OCI-LY7 (cell line): Measurements from ENCODE around the gene GAR1. TPM values are rescaled to one million over a fixed set of nuclear protein-coding genes. Genes with fewer than 3 reads are reported as not detected.
"Not testable (repeated sequence)": the region's sequence is repeated elsewhere in the genome, so short reads cannot be mapped to it uniquely, and the experiment has no call there.

Source experiments
- Bru-seq: library from RNA; stranded (reverse); fragments of 400-500 nt; gene quantifications from one replicate; lab custom pipeline; 2021; lab: Mats Ljungman, UMichigan
- BruChase-seq, 2 experiments: library from RNA; stranded (reverse); fragments of 400-500 nt; gene quantifications; one replicate each; lab custom pipeline; 2021; lab: Mats Ljungman, UMichigan
- BruUV-seq: library from RNA; stranded (reverse); fragments of 400-500 nt; replicated peaks from 2 replicates; lab custom pipeline; 2021; lab: Mats Ljungman, UMichigan
- CTCF ChIA-PET: fragments of 300-600 bp; sonication (Branson Sonifier 250); formaldehyde crosslinking; loops from one replicate; lab custom pipeline; 2022; ENCODE audit warnings: antibody characterized with exemption; ENCODE audit not compliant: unreplicated experiment; lab: Charles Lee
- POLR2A ChIA-PET: fragments of 300-600 bp; sonication (Branson Sonifier 250); formaldehyde crosslinking; loops from one replicate; lab custom pipeline; 2022; ENCODE audit warnings: antibody characterized with exemption; lab: Charles Lee
- DNase-seq: peaks from one replicate; pipeline ENCODE4 v3.0.0-alpha.2; 2015; ENCODE audit warnings: low spot score
- H2AFZ ChIP-seq: fragments of 200-600 bp; sonication (generic), shearing (Covaris generic); 2 replicates; pipeline ENCODE4 v1.6.1; 2014; ENCODE audit warnings: mild to moderate bottlenecking, antibody characterized with exemption, low read length, moderate library complexity
- H3K27ac ChIP-seq: fragments of 200-600 bp; sonication (generic); 2 replicates; pipeline ENCODE4 v1.5.1; 2014; ENCODE audit warnings: mixed run types, low read depth, mild to moderate bottlenecking, moderate library complexity, low read length, inconsistent platforms; ENCODE audit not compliant: poor library complexity, severe bottlenecking
- H3K36me3 ChIP-seq: fragments of 200-600 bp; sonication (generic); 2 replicates; pipeline ENCODE4 v1.6.1; 2014; ENCODE audit warnings: mild to moderate bottlenecking, antibody characterized with exemption, low read length, moderate library complexity, mixed read lengths; ENCODE audit not compliant: insufficient read depth
- H3K4me1 ChIP-seq: fragments of 200-600 bp; sonication (generic); 2 replicates; pipeline ENCODE4 v1.5.1; 2014; ENCODE audit warnings: mild to moderate bottlenecking, low read length; ENCODE audit not compliant: insufficient read depth, poor library complexity, severe bottlenecking
- H3K4me2 ChIP-seq: fragments of 200-600 bp; sonication (generic); 2 replicates; pipeline ENCODE4 v1.6.1; 2014; ENCODE audit warnings: mild to moderate bottlenecking, low read length
- H3K4me3 ChIP-seq: fragments of 200-600 bp; sonication (generic); 2 replicates; pipeline ENCODE4 v1.5.1; 2014; ENCODE audit warnings: mild to moderate bottlenecking, low read depth, low read length; ENCODE audit not compliant: poor library complexity, severe bottlenecking
- H3K79me2 ChIP-seq: fragments of 200-600 bp; sonication (generic); 2 replicates; pipeline ENCODE4 v1.6.1; 2016; ENCODE audit warnings: low read depth, mild to moderate bottlenecking, low read length, moderate library complexity, mixed read lengths; ENCODE audit not compliant: insufficient read depth
- H3K9me2 ChIP-seq: fragments of 200-600 bp; sonication (generic); 2 replicates; pipeline ENCODE4 v1.6.1; 2016; ENCODE audit warnings: mild to moderate bottlenecking, low read length, mixed read lengths; ENCODE audit not compliant: insufficient read depth
- H3K9me3 ChIP-seq: fragments of 200-600 bp; sonication (generic); 2 replicates; pipeline ENCODE4 v1.6.1; 2014; ENCODE audit warnings: mild to moderate bottlenecking, mixed run types, low read length, mixed read lengths
- H4K20me1 ChIP-seq: fragments of 200-600 bp; sonication (generic); 2 replicates; pipeline ENCODE4 v1.6.1; 2014; ENCODE audit warnings: mild to moderate bottlenecking, antibody characterized with exemption, low read length, moderate library complexity, mixed read lengths; ENCODE audit not compliant: insufficient read depth
- EZH2phosphoT487 ChIP-seq: fragments of 200-600 bp; sonication (generic); IDR thresholded peaks from 2 replicates; pipeline ENCODE4 v1.6.1; 2018; ENCODE audit warnings: low read depth, borderline replicate concordance, mild to moderate bottlenecking, mixed run types, antibody characterized with exemption, low read length, moderate library complexity, mixed read lengths
- intact Hi-C: fragments of 100-400 bp; cut with micrococcal nuclease; formaldehyde crosslinking; loops from one replicate; pipeline ENCODE4 v1.10.0; 2022; ENCODE audit not compliant: unreplicated experiment
- long read RNA-seq: library from polyadenylated mRNA; stranded (forward); transcript quantifications from one replicate; pipeline ENCODE4 v2.0.0, GENCODE V29; 2022
- total RNA-seq, 2 experiments: library from RNA; depleted of rRNA in 1 of 2; stranded (reverse); fragments of >200 nt in 1 of 2; shearing (Covaris generic) in 1 of 2; gene quantifications; 2 replicates each; pipeline ENCODE4 v1.2.3, GENCODE V29; 2014 to 2022
- TF ChIP-seq, protein P1 (sequence below): fragments of 200-600 bp; sonication (generic); conservative IDR thresholded peaks from 2 replicates; pipeline ENCODE4 v1.5.1; 2014; ENCODE audit warnings: mild to moderate bottlenecking, antibody characterized with exemption, low read length, moderate library complexity, mixed read lengths

The GAR1 gene
- total RNA-seq (2014; rRNA removed; shearing (Covaris generic)) (16.4 and 26.7 TPM in 2 replicates), total RNA-seq (2022) (37.7 and 42.5 TPM in 2 replicates), Bru-seq, nascent RNA (percentile 94 among the genes with signal in this experiment), BruChase-seq, experiment 1, labeled RNA remaining after a 6-hour chase (percentile 93 among the genes with signal in this experiment), BruChase-seq, experiment 2, labeled RNA remaining after a 2-hour chase (percentile 94 among the genes with signal in this experiment)
- long read RNA-seq, transcript GAR1-201 (7 exons, 1,224 nt), result major isoform, 11 of 25 reads
- long read RNA-seq, partial matches to known transcripts, result 9 of 25 reads
- long read RNA-seq, other reads (novel, unspliced or antisense), result 3 of 25 reads

DNA sequence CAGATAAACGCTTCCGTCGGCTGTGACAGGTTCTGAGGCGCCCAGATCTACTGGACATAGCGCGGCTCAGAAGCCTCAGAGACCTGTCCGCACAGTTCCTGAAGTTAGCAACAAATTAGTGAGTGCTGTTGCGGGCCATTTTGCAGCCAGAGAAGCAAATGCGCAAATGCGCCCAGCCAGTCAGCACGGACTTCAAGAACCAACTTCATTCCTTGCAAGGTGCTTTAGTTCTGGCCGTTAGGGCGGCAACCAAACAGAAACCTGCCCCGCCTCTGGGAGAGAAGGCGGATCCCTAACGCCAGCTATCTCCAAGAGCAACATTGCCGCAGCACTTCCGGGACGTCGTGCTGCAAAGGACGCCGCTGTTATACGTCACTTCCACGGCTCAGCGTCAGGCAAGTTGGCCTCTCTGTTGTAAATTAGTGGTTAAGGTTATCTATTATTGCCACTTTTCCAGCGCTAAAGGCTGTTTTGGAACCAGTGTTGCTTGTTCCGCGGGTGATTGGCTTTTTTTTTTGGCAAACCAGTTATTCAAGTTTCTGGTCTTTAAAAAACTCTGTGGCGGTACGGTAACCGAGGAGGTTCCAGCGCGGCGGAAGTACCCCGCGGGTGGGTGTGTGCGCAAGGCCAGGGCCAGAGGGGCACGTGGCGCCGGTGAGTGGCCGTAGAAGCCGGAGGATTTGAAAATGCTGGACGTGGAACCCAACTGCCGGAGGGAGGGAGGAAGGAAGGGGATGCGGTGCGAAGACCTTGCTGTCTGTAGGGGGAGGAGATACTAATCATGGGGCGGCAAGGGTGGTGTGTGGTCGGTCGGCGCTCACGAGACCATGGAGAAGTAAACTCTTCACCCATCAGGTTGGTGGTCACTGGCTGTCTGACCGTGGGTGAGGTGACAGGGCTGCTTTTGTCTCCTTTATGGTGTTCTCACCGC, at the start of gene GAR1:
TSS of gene GAR1 (plus strand) at position 612 of the 931 bp plus-strand sequence. CDS start 403 bp downstream, outside the sequence.
- peaks cover 31% of the 10 kb centered on the region for H3K79me2 ChIP-seq
- peak; percentile 95 for DNase-seq
- peaks cover 36% of the 10 kb centered on the region for H3K36me3 ChIP-seq
- CTCF ChIA-PET, result no interaction called here
- peak within 1 kb of the TSS; percentile 83 for H3K4me3 ChIP-seq
- intact Hi-C loops, result loop anchor here (2.0 to 10.0 kb wide), 5 partner anchors 88 to 383 kb away; partner anchors contain the start of genes CASP6, ELOVL6, MCUB and SEC24B
- no peaks in the 10 kb centered on the region for H3K9me2 ChIP-seq
- TF ChIP-seq, protein P1, sequence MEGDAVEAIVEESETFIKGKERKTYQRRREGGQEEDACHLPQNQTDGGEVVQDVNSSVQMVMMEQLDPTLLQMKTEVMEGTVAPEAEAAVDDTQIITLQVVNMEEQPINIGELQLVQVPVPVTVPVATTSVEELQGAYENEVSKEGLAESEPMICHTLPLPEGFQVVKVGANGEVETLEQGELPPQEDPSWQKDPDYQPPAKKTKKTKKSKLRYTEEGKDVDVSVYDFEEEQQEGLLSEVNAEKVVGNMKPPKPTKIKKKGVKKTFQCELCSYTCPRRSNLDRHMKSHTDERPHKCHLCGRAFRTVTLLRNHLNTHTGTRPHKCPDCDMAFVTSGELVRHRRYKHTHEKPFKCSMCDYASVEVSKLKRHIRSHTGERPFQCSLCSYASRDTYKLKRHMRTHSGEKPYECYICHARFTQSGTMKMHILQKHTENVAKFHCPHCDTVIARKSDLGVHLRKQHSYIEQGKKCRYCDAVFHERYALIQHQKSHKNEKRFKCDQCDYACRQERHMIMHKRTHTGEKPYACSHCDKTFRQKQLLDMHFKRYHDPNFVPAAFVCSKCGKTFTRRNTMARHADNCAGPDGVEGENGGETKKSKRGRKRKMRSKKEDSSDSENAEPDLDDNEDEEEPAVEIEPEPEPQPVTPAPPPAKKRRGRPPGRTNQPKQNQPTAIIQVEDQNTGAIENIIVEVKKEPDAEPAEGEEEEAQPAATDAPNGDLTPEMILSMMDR, result no peak
- TF ChIP-seq EZH2phosphoT487, result no peak
- peak within 1 kb of the TSS; percentile 92 for H2AFZ ChIP-seq
- peak within 1 kb of the TSS; percentile 67 for H3K4me2 ChIP-seq
- 0 out of 2 replicates have a peak, but pooled peaks cover 7% of the 10 kb centered on the region for H4K20me1 ChIP-seq
- H3K4me1 ChIP-seq, result peaks cover 22% of the 10 kb centered on the region
- BruUV-seq, result TSS peak; percentile 76
- H3K27ac ChIP-seq, result peak within 1 kb of the TSS; percentile 65
- no peaks in the 10 kb centered on the region for H3K9me3 ChIP-seq
- POLR2A ChIA-PET, result interaction anchor here (0.6 to 2.1 kb wide), 5 partner anchors 10 to 391 kb away, joined by 3 to 9 read pairs (median 4); no protein-coding TSS in a partner anchor

DNA sequence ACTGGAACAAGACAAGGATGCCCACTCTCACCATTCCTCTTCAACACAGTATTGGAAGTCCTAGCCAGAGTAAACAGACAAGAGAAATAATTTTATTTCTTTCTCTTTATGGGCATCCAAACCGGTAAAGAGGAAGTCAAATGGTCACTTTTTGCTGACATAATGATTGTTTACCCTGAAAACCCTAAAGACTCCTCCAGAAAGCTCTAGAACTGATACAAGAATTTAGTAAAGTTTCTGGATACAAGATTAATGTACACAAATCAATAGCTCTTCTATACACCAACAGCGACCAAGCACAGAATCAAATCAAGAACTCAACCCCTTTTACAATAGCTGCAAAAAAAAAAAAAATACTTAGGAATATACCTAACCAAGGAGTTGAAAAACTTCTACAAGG, 33.5 kb upstream of the GAR1 start:
- H4K20me1 ChIP-seq, H3K27ac ChIP-seq, H3K36me3 ChIP-seq, H3K9me3 ChIP-seq, H3K9me2 ChIP-seq, H3K4me1 ChIP-seq, CTCF ChIA-PET, H3K4me2 ChIP-seq, H3K4me3 ChIP-seq, H3K79me2 ChIP-seq, intact Hi-C loops, H2AFZ ChIP-seq, BruUV-seq, DNase-seq: not testable (repeated sequence)
- POLR2A ChIA-PET, result interaction anchor here (0.7 to 1.1 kb wide), 3 partner anchors 8 to 211 kb away, joined by 3 to 4 read pairs (median 3); no protein-coding TSS in a partner anchor

DNA sequence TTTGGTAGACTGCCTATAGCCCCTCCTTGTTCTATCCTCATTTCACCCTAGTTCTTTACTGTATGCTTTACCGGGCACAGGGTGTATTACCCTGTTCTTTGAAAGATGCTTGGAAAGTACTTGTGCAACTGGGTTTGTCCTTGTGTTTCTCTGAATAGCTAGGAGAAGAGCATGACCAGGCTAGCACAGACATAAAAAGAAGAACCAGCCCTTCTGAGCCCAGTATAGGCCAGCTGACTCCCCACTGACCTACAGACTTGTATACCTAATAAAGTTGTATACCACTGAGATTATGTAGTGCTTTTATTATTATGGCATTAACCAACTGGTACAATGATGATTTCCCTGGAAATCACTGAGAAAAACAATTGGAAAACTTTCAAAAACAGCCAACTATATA, 28.7 kb upstream of the GAR1 start:
- H3K4me1 ChIP-seq, result no peaks in the 10 kb centered on the region
- no peak overlapping the region for H3K27ac ChIP-seq
- ChIA-PET CTCF (no interaction called here), POLR2A (no interaction called here)
- H3K9me3 ChIP-seq, result no peaks in the 10 kb centered on the region
- no TSS peak for BruUV-seq
- TF ChIP-seq EZH2phosphoT487, result no peak
- TF ChIP-seq, protein P1, result no peak
- H3K79me2 ChIP-seq, result no peaks in the 10 kb centered on the region
- no peaks in the 10 kb centered on the region for H3K36me3 ChIP-seq
- intact Hi-C loops, result no loop called here
- no peak overlapping the region for H2AFZ ChIP-seq
- no peaks in the 10 kb centered on the region for H4K20me1 ChIP-seq
- H3K4me2 ChIP-seq, result no peak overlapping the region
- H3K4me3 ChIP-seq, result no peak overlapping the region
- no peak for DNase-seq
- no peaks in the 10 kb centered on the region for H3K9me2 ChIP-seq
